GM19351 (cell line): ENCODE measurements around the gene IL17REL.

ENCODE experiments used
- ATAC-seq: cut with Tn5 transposase; IDR thresholded peaks from one replicate; pipeline ENCODE4 v1.9.1; 2021; ENCODE audit warnings: mild to moderate bottlenecking, moderate library complexity; ENCODE audit not compliant: unreplicated experiment

IL17REL gene

DNA sequence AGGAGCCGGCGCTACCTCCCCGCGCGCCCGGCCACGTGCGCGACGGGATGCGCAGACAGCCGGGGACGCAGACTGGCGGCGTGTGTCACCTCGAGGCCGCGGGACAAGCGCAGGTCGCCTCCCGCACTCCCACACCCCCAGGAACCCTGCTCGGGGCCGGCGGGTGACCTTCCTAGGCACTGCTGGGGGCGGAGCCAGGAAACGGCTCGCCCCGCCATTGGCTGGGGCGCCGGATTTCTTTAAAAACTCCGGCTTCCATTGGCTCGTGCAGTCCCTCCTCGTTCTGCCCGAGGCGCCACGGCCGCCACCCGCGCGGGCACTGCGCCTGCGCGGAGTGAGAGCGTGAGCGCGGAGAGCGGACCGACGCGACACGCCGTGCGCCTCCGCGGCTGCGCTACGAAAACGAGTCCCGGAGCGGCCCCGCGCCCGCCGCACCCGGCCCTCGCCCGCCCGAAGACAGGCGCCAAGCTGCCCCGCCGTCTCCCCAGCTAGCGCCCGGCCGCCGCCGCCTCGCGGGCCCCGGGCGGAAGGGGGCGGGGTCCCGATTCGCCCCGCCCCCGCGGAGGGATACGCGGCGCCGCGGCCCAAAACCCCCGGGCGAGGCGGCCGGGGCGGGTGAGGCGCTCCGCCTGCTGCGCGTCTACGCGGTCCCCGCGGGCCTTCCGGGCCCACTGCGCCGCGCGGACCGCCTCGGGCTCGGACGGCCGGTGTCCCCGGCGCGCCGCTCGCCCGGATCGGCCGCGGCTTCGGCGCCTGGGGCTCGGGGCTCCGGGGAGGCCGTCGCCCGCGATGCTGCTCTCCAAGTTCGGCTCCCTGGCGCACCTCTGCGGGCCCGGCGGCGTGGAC is 52.2 kb downstream of the IL17REL start, which contains the start of gene PIM3:
PIM3 (plus strand) TSS at position 614 of the 846 bp plus-strand sequence; CDS start at position 790, 176 bp downstream.
- peak; percentile 65 for ATAC-seq

- peak; percentile 11 for ATAC-seq
Observed at GRCh38 chr22:49959782-49960158, 52.8 kb downstream of the IL17REL start.

DNA sequence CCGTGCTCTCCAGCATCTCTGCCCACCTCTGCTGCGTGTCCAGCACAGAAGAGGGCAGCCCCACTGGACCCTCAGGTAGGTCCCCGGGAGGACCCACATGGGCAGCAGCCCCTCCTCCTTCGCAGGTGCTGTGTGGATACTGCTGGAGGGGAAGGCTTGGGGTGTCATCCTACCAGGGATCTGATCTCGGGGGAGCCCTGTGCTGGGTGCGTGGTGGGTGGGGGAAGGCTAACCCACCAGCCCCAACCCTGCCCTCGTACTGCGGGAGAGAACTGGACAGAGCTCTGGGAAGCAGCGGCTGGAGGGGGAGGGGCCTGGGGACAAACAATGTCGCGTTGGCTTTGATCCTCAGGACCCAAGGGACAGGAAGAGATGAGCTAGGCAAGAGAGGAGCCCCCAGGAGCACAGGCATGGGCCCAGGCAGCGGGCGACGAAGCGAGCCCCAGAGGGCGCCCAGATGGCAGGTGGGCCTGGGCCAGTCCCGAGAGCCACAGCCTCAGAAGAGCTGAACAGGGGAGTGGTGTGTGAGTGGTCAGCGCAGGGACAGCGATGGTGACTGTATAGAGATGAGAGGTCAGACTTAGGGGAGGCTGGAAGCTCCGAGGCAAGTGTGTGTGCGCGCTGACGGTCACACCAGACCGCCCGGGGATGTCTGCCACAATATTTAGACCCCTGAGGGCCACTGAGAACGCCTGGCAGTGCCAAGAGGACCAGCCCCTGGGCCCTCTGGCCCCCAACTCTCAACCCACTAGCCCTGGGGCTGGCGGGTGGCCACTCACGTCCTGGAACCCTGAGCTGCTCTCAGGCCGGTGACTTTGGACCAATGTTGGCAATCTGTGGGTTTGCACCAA is 53.4 kb downstream of the IL17REL start:
- ATAC-seq = no peak

GRCh38 chr22:49958366-49958921 is 54.1 kb downstream of the IL17REL start:
- ATAC-seq = no peak

- no peak for ATAC-seq
Observed at GRCh38 chr22:49957826-49958365, 54.7 kb downstream of the IL17REL start.

DNA sequence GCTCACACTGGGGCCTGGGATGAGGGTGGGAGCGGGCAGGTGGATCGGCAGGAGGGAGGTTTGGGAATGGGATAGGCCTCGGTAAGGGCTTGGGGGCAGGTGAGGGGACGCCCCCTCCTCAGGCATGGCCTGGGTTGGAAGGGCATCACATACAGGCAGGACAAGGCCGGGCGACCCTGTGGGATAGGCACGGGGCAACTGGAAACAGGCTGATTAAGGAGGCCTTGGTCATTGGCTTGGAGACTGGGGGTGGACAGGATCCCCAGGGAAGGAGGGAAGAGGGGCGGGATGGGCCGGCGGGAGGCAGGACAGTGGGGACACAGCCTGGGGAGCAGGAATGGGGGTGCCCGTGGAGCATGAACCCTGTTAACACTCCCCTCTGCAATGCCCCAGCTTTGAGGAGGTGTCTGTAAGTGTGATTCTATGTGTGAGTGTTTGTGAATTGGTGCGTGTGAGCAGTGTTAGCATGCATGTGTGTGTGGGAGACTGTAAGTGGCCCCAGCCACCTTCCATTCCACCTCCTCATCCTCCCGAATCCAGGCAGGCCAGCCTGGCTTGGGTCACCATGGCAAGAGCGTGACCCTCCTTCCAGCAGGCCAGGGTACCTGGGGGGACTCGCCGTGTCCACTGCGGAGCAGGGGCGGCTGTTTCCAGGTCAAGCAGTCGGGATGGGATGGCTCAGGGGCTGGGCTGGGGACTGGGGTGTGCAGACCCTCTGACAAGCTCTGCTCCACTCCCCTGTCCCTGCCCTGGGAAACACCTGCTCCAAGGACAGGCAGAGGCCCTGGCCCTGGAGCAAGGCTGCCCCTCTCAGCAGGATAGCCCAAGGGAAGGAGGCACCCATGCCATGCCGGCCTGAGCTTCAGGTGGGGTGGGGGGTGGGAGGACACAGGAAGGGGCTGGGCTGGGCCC is 55.4 kb downstream of the IL17REL start:
- no peak for ATAC-seq

GRCh38 chr22:49956418-49956770 is 56.2 kb downstream of the IL17REL start:
- no peak for ATAC-seq

DNA sequence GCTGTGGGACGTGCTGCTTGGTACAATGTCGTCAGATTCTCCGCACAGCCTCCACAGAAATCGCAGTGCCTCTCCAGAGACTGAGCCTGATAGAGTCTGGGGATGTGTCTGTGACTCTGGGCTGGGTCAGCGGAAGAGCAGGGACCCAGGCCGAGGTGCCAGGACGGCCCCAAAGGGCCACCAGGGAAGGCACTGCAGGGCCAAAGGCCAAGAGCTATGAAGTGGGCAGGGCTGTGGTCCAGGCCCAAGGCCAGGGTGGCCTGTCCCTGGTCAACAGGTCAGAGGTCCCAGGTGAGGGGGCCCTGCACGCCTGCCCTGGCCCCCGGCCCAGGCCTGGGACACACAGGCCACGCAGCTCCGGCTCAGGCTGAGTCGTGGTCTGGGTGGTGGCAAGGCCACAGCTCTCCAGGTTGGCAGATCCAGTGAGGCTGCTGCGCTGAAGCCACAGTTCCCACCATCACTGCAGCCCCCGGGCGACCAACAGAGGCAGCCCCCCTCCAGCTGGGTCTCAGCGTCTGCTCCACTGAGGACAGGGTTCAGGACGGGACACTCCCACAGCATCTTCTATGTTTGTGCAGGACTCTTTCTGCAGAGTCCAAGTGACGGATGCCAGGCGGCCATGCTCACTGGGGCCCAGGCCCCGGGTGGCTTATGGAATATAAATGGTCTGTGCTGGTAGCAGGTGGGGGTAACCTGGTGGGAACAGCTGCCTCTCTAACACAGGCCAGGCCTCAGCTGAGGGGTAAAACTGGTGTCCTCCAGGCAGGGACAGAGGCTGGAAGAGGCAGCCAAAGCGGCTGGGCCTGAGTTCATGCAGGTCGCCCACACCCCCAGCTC is 56.8 kb downstream of the IL17REL start:
- ATAC-seq = no peak

DNA sequence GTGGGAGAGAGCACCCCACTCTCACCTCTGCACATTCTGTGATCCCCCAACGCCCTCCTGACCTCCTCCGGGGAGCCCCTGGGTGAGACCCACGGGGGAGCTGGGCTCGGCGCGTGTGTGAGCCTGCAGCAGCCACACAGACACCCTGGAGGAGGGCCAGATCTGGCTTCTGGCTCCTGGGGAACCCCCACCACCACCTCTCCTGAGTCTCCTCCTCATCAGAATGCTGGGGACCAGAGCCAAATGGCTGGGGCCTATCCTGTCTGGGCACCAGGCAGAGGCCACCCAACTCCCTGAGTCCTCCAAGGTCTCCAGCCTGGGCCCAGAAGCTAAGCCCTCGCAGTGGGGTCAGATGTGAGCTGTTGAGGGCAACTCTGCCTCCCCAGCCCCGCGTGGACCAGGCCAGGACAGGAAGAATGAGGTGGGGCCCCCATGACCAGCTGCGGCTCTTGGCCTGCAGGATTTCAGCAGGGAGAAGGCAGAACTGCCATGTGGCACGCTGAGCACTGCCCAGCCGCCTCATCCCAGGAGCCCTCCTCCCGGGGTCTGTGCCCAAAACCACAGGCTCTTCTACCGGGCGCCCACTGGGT is 57.5 kb downstream of the IL17REL start:
- no peak for ATAC-seq

GRCh38 chr22:49954354-49954753 is 58.2 kb downstream of the IL17REL start:
- no peak for ATAC-seq

- ATAC-seq = no peak
Observed at GRCh38 chr22:49953680-49954344, 58.8 kb downstream of the IL17REL start.

GRCh38 chr22:49953027-49953679 is 59.4 kb downstream of the IL17REL start:
- ATAC-seq = no peak

DNA sequence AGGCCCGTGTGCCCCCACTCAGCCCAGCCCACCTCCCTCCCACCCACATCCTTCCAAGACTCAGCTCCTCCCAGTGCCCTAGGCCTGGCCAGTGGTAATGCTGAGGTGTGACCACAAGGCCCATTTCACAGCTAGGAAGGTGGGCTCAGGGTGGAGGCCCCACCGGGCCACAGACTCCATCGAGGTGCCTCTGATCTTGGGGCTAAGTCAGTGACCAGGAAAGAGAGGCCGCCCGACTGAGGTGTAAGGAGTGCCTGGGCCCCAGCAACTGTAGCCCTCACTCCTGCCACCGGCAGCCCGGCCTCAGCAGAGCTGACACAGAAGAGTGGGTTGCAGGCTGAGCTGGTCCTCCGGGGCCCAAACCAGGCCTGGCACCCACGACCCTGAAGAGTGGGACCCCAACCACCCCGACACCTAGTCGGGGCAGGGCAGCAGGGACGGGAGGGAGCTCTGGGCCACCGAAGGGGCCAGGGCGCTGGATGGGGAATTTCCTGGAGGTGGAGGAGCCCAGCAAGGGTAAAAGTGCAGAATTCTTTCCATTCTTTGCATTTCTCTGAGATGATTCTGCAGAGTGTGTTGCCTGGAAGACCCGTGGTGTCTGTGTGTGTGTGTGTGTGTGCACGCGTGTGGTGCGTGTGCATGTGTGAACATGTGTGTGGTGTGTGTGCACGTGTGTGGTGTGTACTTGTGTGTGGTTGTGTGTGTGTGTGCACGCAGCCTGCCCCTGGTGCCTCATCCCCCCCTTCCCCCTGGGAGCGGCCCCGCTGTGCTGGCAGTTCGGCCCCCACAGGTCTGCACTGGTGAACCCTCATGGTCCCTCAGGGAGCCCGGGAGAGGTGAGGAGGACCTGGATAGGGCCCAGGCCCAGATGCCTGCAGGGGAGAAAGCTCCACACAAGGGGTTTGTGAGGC is 60.3 kb downstream of the IL17REL start:
- ATAC-seq = no peak

DNA sequence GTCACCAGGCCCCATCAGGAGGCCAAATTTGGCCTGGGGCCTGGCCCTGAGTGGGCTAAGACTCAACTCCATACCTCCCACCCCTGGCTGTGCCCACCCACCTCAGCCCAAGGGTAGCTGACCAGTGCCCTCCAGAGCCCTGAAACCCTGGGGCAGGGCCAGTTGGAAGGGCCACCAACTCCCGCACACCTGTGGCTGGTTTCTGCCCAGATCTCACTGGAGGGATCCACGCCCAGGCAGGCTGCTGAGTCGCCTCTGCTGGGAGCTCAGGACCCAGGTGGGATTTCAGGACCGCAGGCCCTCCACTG is 60.9 kb downstream of the IL17REL start:
- ATAC-seq = no peak

DNA sequence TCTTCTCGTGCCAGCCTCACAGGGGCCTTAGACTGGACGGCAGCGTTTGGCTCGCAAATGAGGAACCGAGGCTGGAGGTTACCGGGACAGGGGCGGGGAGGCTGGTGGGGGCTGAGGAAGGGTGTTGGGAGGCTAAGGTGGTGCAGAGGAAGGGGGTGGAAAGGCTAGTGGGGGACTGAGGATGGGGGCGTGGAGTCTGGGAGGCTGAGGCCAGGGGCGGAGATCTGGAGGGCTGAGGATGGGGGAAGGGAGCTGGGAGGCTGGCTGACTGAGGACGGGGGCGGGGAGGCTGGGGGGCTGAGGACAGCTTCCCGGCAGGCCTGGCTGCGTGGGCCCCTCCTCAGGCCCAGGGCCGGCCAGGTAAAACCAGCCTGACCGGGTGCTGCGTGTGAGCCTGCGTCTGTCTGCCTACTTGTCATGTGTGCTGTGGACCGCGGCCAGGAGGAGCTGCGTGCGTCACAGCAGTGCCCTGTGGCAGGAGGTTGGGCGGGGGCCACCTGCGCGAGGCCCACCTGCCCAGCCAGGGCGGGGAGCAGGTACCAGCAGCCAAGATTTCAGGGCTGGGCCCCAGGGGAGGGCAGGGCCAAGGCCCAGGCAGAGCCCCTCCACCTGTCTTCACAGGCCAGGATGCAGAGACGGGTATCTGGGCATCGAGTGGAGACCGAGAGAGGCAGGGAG is 61.4 kb downstream of the IL17REL start:
- no peak for ATAC-seq

GRCh38 chr22:49950396-49950994 is 62.1 kb downstream of the IL17REL start:
- ATAC-seq = no peak
